RPMI7951 (cell line): ENCODE data around the gene GDF10. TPM values are rescaled to one million over a fixed set of nuclear protein-coding genes. Genes with fewer than 3 reads are reported as not detected.

Experiments used
- DNase-seq: peaks from one replicate; pipeline ENCODE4 v3.0.0-alpha.2; 2012; ENCODE audit warnings: low read depth
- total RNA-seq: library from RNA; depleted of rRNA; stranded (reverse); fragments of >200 nt; shearing (Covaris generic); gene quantifications from 2 replicates; pipeline ENCODE4 v1.2.3, GENCODE V29; 2014

Gene GDF10
- total RNA-seq, 1 experiment from 2014 or later = not detected

GRCh38 chr10:47333532-47333931 is 33.5 kb downstream of the GDF10 start:
- DNase-seq = no peak

GRCh38 chr10:47334466-47335295 is 34.7 kb downstream of the GDF10 start:
- no peak for DNase-seq

GRCh38 chr10:47335906-47336305 is 35.9 kb downstream of the GDF10 start:
- DNase-seq = no peak

- DNase-seq = no peak
Observed at GRCh38 chr10:47336387-47337134, 36.6 kb downstream of the GDF10 start.

- no peak for DNase-seq
Observed at GRCh38 chr10:47337310-47337709, 37.3 kb downstream of the GDF10 start.

- DNase-seq = no peak
Observed at GRCh38 chr10:47339186-47339735, 39.3 kb downstream of the GDF10 start.

GRCh38 chr10:47339759-47340607 is 40.0 kb downstream of the GDF10 start:
- DNase-seq = no peak

GRCh38 chr10:47340608-47341170 is 40.7 kb downstream of the GDF10 start:
- peak; percentile 24 for DNase-seq

GRCh38 chr10:47344996-47345870 is 45.2 kb downstream of the GDF10 start:
- DNase-seq = no peak

- DNase-seq = no peak
Observed at GRCh38 chr10:47346581-47347302, 46.7 kb downstream of the GDF10 start.

- no peak for DNase-seq
Observed at GRCh38 chr10:47347303-47347675, 47.3 kb downstream of the GDF10 start.

- no peak for DNase-seq
Observed at GRCh38 chr10:47348138-47348651, 48.2 kb downstream of the GDF10 start, which contains the start of gene RBP3. TSS of gene RBP3 (plus strand) at chr10:47348363. CDS start at chr10:47348485, 122 bp downstream.

GRCh38 chr10:47348661-47349470 is 48.9 kb downstream of the GDF10 start:
- DNase-seq = no peak

- DNase-seq = no peak
Observed at GRCh38 chr10:47349516-47349915, 49.5 kb downstream of the GDF10 start.

GRCh38 chr10:47349941-47350371 is 50.0 kb downstream of the GDF10 start:
- DNase-seq = no peak

GRCh38 chr10:47350671-47351640 is 51.0 kb downstream of the GDF10 start:
- DNase-seq = no peak
